CD4-positive, alpha-beta T cell treated with Interleukin-1 beta for 1 hour (primary cell): ENCODE results near the gene DNASE1L2.
"Not testable (repeated sequence)": the region's sequence is repeated elsewhere in the genome, so short reads cannot be mapped to it uniquely, and the experiment has no call there.

ENCODE experiments used
- DNase-seq, 2 donors: peaks; one replicate each; pipeline ENCODE4 v3.0.0-alpha.2; 2020 to 2022

The DNASE1L2 gene, protein sequence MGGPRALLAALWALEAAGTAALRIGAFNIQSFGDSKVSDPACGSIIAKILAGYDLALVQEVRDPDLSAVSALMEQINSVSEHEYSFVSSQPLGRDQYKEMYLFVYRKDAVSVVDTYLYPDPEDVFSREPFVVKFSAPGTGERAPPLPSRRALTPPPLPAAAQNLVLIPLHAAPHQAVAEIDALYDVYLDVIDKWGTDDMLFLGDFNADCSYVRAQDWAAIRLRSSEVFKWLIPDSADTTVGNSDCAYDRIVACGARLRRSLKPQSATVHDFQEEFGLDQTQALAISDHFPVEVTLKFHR

GRCh38 chr16:2236337-2237101 lies at the start of gene DNASE1L2:
Gene DNASE1L2, plus strand, starts transcription at chr16:2236444. Its CDS starts 373 bp downstream, at chr16:2236817.
- DNase-seq = no peak

- no peak for DNase-seq
These were observed 49.7 kb upstream of the DNASE1L2 start for GRCh38 chr16:2186505-2186904.

GRCh38 chr16:2187212-2187611 lies 49.0 kb upstream of the DNASE1L2 start:
- no peak for DNase-seq

- DNase-seq = no peak
These were observed 47.8 kb upstream of the DNASE1L2 start for GRCh38 chr16:2188395-2188794.

DNA sequence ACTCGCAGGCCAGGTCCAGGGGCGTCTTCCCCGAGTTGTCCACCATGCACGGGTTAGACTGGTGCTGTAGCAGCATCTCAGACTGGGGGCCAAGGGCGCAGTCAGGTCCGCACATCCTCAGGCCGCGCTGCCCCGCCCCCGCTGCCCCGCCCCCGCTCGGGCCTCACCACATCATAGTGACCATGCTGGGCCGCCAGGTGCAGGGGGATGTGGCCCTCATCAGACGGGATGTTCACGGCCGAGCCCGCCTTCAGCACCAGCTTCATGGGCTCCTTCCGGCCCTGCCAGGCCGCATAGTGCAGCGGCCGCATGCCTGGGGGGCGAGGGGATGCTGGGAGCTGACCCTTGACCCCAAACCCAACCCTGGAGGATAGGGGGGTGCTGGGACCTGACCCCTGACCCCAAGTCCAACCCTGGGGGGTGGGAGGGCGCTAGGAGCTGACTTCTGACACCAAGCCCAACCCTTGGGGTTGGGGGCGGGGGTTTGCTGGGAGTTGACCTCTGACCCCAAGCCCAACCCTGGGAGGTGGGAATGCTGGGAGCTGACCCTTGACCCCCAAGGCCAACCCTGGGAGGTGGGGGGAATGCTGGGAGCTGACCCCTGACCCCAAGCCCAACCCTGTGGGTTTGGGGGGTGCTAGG lies 46.9 kb upstream of the DNASE1L2 start:
- no peak for DNase-seq

- no peak for DNase-seq
These were observed 46.1 kb upstream of the DNASE1L2 start for GRCh38 chr16:2190002-2190658.

GRCh38 chr16:2190659-2191445 lies 45.4 kb upstream of the DNASE1L2 start:
- no peak for DNase-seq

DNA sequence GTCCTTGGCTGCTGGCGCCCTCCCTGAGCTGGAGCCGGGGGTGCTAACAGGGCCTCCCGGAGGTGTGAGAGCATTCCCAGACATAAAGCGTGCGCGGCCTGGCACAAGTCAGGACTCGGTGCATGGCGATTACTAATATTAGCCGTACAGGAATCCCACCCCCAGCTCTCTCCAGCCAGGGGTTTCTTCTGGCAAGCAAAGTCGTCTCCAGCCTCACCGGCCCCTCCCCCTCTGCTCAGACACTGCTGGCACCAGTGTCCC lies 44.9 kb upstream of the DNASE1L2 start:
- DNase-seq = no peak

DNA sequence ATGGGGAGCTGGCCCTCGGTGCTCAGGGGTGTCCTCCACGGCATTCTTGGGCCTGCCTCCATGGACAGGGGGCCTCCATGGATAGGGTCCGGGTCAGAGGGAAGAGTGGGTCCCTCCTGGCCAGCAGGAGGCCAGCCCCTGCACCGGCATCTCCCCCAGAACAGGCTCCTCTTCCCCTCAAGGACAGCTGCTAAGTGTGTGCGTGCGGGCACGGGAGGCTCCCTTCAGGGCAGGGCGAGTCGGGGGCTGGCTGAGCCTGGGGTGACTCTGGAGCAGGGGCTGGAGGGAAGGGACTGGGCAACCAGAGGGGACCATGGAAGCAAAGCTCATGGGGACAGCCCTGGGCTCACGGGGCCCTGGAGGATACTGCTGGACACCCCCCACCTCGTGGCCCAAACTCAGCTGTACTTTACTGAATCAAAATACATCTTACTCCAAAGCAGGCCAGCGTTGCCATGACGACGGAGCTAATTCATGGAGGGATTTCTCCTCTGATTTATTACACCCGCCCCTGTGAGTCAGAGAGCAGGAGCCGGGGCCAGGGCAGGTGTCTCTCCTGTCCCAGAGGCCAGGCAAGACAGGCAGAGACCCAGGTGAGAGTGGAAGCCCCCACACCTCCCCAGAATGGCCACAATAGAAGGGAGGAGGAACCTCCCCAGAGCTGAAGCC lies 41.9 kb upstream of the DNASE1L2 start:
- DNase-seq = no peak

DNA sequence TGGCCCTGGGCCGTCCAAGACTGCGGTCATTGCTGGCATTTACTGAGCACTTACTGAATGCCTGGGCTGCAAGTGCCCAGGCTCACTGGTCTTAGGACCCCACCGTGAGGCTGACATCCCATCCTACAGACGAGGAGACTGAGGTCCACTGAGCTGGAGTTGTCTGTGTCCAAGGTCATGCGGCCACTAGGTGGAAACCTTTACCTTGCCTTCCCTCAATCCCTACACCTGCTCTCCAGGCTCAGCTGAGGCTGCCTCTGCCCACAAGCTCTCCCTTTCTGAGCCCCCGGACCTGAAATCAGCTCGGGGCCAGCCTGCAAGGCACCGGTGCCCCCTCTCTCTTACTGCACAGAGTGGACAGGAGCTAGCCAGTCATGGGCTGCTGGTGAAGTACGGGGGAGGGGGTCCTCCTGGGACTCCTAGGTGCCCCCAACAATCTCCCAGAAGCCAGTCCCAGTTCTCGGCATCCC lies 41.4 kb upstream of the DNASE1L2 start:
- DNase-seq = peak; percentile 64 to 71

GRCh38 chr16:2195322-2196161 lies 40.7 kb upstream of the DNASE1L2 start:
- DNase-seq = no peak

DNA sequence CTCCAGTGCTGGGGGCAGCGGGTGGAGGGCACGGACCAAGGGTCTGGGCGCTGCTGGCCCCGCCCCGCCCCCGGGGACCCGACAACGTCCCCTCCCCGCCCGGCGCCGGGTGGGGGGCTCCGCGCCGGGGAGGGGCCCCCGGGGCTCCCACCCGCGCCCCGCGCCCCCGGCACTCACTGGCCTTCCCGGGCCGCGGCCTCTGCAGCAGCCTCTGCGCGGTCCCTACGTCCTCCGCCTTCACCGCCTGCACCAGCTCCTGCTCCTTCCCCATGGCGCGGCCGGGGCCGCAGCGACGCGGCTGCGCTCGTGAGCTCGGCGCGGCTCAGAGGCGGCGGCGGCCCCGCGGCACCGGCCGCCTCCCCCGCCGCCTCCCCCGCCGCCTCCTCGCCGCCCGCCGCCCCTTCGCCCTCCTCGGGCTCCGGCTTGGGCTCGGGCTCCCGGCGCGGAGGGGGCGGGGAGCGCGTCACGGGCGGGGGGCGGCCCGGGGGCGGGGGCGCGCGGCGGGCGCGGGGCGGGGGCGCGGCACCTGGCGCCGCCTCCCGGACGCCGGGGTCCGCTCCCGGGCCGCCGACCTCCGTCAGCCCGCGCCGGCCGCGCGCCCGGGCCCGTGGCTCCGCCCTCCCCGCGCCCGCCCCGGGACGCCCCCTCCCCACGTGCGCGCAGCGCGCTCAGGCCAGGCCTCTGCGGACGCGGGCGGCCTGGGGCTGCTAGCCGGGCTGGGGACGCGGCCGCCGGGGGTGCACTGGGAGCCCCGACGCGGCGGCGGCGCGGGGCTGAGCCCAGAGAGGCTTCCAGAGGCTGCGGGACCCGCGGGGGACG lies 39.9 kb upstream of the DNASE1L2 start, which contains the start of gene CASKIN1:
Gene CASKIN1 (minus strand): TSS at position 444 of the 819 bp plus-strand sequence. CDS start 173 bp downstream, at position 271.
- DNase-seq = no peak

- no peak for DNase-seq
These were observed 39.2 kb upstream of the DNASE1L2 start for GRCh38 chr16:2196981-2197511.

- no peak for DNase-seq
These were observed 38.5 kb upstream of the DNASE1L2 start for GRCh38 chr16:2197765-2198164.

DNA sequence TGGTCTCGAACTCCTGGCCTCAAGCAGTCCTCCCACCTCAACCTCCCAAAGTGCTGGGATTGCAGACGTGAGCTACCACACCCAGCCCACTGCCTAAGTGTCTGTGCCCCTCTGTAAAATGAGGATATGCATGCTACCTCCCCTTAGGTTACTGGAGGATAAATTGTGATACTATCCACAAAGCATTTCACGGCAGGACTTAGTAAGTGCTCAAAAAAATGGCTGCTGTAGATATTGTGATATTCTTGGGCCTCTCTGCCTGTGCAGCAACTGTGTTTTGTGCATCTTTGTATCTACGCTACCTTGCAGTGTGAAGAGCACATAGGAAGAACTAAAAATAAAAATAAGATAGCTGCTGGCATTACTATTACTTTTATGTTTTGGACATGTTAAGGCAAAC lies 38.0 kb upstream of the DNASE1L2 start:
- DNase-seq = no peak

- no peak for DNase-seq
These were observed 37.1 kb upstream of the DNASE1L2 start for GRCh38 chr16:2199095-2199494.

- no peak for DNase-seq
These were observed 36.6 kb upstream of the DNASE1L2 start for GRCh38 chr16:2199621-2200139.

GRCh38 chr16:2200313-2200712 lies 35.9 kb upstream of the DNASE1L2 start:
- DNase-seq = no peak

DNA sequence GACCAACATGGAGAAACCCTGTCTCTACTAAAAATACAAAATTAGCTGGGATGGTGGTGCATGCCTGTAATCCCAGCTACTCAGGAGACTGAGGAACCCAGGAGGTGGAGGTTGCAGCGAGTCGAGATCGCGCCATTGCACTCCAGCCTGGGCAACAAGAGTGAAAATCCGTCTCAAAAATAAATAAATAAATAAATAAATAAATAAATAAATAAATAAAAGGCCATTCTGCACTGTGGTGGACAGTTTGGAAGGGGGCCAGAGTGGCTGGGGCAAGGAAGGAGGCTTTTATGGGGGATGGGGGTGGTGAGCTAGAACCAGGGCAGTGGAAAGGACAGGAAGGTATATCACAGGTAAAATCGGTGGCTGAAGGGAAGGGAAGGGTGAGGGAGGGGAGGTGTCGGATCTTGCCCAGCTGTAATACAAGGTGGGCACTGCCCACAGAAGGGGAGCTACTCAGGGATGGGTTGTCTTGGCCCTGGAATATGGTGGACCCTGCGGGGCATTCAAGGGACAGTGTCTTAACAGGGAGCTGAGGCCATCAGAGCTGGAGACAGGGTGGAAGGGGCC lies 33.0 kb upstream of the DNASE1L2 start:
- not testable (repeated sequence) for DNase-seq
